Liver (tissue), 9 donors: ENCODE measurements around the gene SOBP. TPM values are rescaled to one million over a fixed set of nuclear protein-coding genes. Genes with fewer than 3 reads are reported as not detected.

Source experiments
- DNase-seq: peaks from one replicate; pipeline ENCODE4 v3.0.0-alpha.2; 2017; ENCODE audit warnings: low spot score
- H3K27ac ChIP-seq, 2 donors: one replicate each; pipeline ENCODE4 v1.7.0; 2013; ENCODE audit warnings: inconsistent platforms in 2 of 2, low read length in 2 of 2, control low read depth in 1 of 2, low read depth in 1 of 2, mild to moderate bottlenecking in 1 of 2
- H3K27me3 ChIP-seq, 4 donors: one replicate each; pipeline versions ENCODE4 v1.6.1 to v1.7.0; 2013; ENCODE audit warnings: low read length in 3 of 4, inconsistent platforms in 1 of 4, mild to moderate bottlenecking in 1 of 4, moderate library complexity in 1 of 4; ENCODE audit not compliant: control insufficient read depth in 4 of 4, insufficient read depth in 4 of 4
- H3K36me3 ChIP-seq, 4 donors: one replicate each; pipeline versions ENCODE4 v1.6.1 to v1.7.0; 2013; ENCODE audit warnings: low read length in 3 of 4, mild to moderate bottlenecking in 3 of 4, low read depth in 1 of 4, moderate library complexity in 1 of 4; ENCODE audit not compliant: control insufficient read depth in 4 of 4, insufficient read depth in 3 of 4
- H3K4me1 ChIP-seq, 4 donors: one replicate each; pipeline versions ENCODE4 v1.6.1 to v1.7.0; 2013; ENCODE audit warnings: low read length in 3 of 4, mild to moderate bottlenecking in 3 of 4, moderate library complexity in 1 of 4; ENCODE audit not compliant: control insufficient read depth in 4 of 4, insufficient read depth in 4 of 4
- H3K4me3 ChIP-seq, 3 donors: one replicate each; pipeline versions ENCODE4 v1.6.1 to v1.7.0; 2013; ENCODE audit warnings: low read length in 3 of 3, control low read depth in 1 of 3, low read depth in 1 of 3, mild to moderate bottlenecking in 1 of 3
- H3K9ac ChIP-seq, 2 donors: one replicate each; pipeline ENCODE4 v1.7.0; 2013; ENCODE audit warnings: low read length in 2 of 2, mild to moderate bottlenecking in 2 of 2, moderate library complexity in 2 of 2, control low read depth in 1 of 2, low read depth in 1 of 2
- H3K9me3 ChIP-seq, 4 donors: one replicate each; pipeline versions ENCODE4 v1.6.1 to v1.7.0; 2013; ENCODE audit warnings: low read length in 3 of 4; ENCODE audit not compliant: control insufficient read depth in 4 of 4
- CTCF ChIP-seq: fragments of 150-350 bp; IDR thresholded peaks from 2 replicates; pipeline ENCODE4 v1.5.1; 2017; ENCODE audit warnings: improper control_type of control experiment, low read depth, low read length; ENCODE audit not compliant: missing input control
- EGR1 ChIP-seq, 2 donors: IDR thresholded peaks; 2 replicates each; pipeline ENCODE4 v1.6.1; 2016 to 2018; ENCODE audit warnings: antibody characterized with exemption in 2 of 2, low read depth in 2 of 2
- FOXA1 ChIP-seq: IDR thresholded peaks from 2 replicates; pipeline ENCODE4 v1.6.1; 2016; ENCODE audit warnings: antibody characterized with exemption
- FOXA2 ChIP-seq: IDR thresholded peaks from 2 replicates; pipeline ENCODE4 v1.6.1; 2016; ENCODE audit warnings: antibody characterized with exemption
- GABPA ChIP-seq, 2 donors: IDR thresholded peaks in 1 of 2; conservative IDR thresholded peaks in 1 of 2; 2 replicates each; pipeline ENCODE4 v1.6.1; 2016; ENCODE audit warnings: antibody characterized with exemption in 2 of 2, mild to moderate bottlenecking in 1 of 2, moderate library complexity in 1 of 2
- HNF4A ChIP-seq, 2 donors: conservative IDR thresholded peaks; 2 replicates each; pipeline ENCODE4 v1.6.1; 2016; ENCODE audit warnings: antibody characterized with exemption in 2 of 2, mild to moderate bottlenecking in 2 of 2
- HNF4G ChIP-seq: IDR thresholded peaks from 2 replicates; pipeline ENCODE4 v1.6.1; 2016; ENCODE audit warnings: antibody characterized with exemption
- JUND ChIP-seq, 2 donors: IDR thresholded peaks; 2 replicates each; pipeline ENCODE4 v1.6.1; 2016; ENCODE audit warnings: antibody characterized with exemption in 2 of 2
- RAD21 ChIP-seq, 2 donors: IDR thresholded peaks; 2 replicates each; pipeline ENCODE4 v1.6.1; 2016; ENCODE audit warnings: antibody characterized with exemption in 2 of 2, mild to moderate bottlenecking in 2 of 2
- REST ChIP-seq: IDR thresholded peaks from 2 replicates; pipeline ENCODE4 v1.6.1; 2016; ENCODE audit warnings: antibody characterized with exemption, mild to moderate bottlenecking
- RXRA ChIP-seq, 2 donors: IDR thresholded peaks; 2 replicates each; pipeline ENCODE4 v1.6.1; 2017 to 2018; ENCODE audit warnings: antibody characterized with exemption in 2 of 2, mild to moderate bottlenecking in 1 of 2
- SP1 ChIP-seq: IDR thresholded peaks from 2 replicates; pipeline ENCODE4 v1.6.1; 2018; ENCODE audit warnings: antibody characterized with exemption, mild to moderate bottlenecking
- TAF1 ChIP-seq: conservative IDR thresholded peaks from 2 replicates; pipeline ENCODE4 v1.6.1; 2016; ENCODE audit warnings: antibody characterized with exemption, mild to moderate bottlenecking
- YY1 ChIP-seq: IDR thresholded peaks from 2 replicates; pipeline ENCODE4 v1.6.1; 2016; ENCODE audit warnings: antibody characterized with exemption, mild to moderate bottlenecking
- WGBS: extraction: QIAGEN DNeasy Blood & Tissue Kit; methylation state at CpG from one replicate; pipeline ENCODE4 v1.1.7; 2013; 5-methylcytosine and 5-hydroxymethylcytosine counted together
- polyA plus RNA-seq, 2 donors: library from polyadenylated mRNA; stranded (reverse) in 1 of 2; unstranded in 1 of 2; fragments of 200-250 nt in 1 of 2; fragments of >200 nt in 1 of 2; fragmentation: Nextera tagmentation in 1 of 2; extraction: Ambion mirVana in 1 of 2; gene quantifications; one replicate each; pipeline versions ENCODE4 v1.2.1 to v1.2.3, GENCODE V29; 2013 to 2015
- total RNA-seq, 2 donors: library from RNA; depleted of rRNA; stranded (reverse); fragments of >200 nt; gene quantifications; one replicate each; pipeline ENCODE4 v1.2.3, GENCODE V29; 2014
- TF ChIP-seq, protein P1 (sequence below): IDR thresholded peaks from 2 replicates; pipeline ENCODE4 v1.6.1; 2016; ENCODE audit warnings: antibody characterized with exemption
- TF ChIP-seq, protein P2 (sequence below): IDR thresholded peaks from 2 replicates; pipeline ENCODE4 v1.6.1; 2016; ENCODE audit warnings: antibody characterized with exemption
- donor health status: healthy.
- donor health status: healthy.
- donor health status: healthy.
- donor health status: healthy.
- donor health status: healthy.

The SOBP gene
- total and polyA plus RNA-seq, 4 donors: 0.99 to 5.4 (median 1.9) TPM

- H3K4me3 ChIP-seq: no peak overlapping the region
- H3K4me1 ChIP-seq: peaks cover 0 to 7% (median 6%) of the 10 kb centered on the region in 4 donors
- no peak for TF ChIP-seq YY1
- TF ChIP-seq, protein P1, sequence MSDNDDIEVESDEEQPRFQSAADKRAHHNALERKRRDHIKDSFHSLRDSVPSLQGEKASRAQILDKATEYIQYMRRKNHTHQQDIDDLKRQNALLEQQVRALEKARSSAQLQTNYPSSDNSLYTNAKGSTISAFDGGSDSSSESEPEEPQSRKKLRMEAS: no peak
- no peak for TF ChIP-seq RAD21 (IDR thresholded peaks at IDR 0.05)
- TF ChIP-seq, protein P2, sequence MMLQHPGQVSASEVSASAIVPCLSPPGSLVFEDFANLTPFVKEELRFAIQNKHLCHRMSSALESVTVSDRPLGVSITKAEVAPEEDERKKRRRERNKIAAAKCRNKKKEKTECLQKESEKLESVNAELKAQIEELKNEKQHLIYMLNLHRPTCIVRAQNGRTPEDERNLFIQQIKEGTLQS: no peak
- no peak for TF ChIP-seq TAF1
- TF ChIP-seq JUND (IDR thresholded peaks at IDR 0.05): no peak
- no peak for TF ChIP-seq HNF4G
- TF ChIP-seq EGR1 (IDR thresholded peaks at IDR 0.05; ENCODE audit: low read depth in 2 of 2): no peak
- TF ChIP-seq GABPA (IDR thresholded peaks at IDR 0.05 in 1 of 2, conservative IDR thresholded peaks at IDR 0.05 in 1 of 2): no peak
- TF ChIP-seq FOXA1: no peak
- no peak for TF ChIP-seq FOXA2
- no peak for TF ChIP-seq REST
- no peak for TF ChIP-seq CTCF
- H3K9me3 ChIP-seq: no peaks in the 10 kb centered on the region
- H3K27me3 ChIP-seq: no peaks in the 10 kb centered on the region
- no peak for DNase-seq
- no peak overlapping the region for H3K27ac ChIP-seq
- WGBS: 94% methylated on average over 1 of the region's 1 CpG
- no peak overlapping the region for H3K9ac ChIP-seq
- no peaks in the 10 kb centered on the region for H3K36me3 ChIP-seq
These were observed 7.2 kb downstream of the SOBP start for GRCh38 chr6:107496892-107497684.

- H3K9ac ChIP-seq: no peak overlapping the region
- H3K4me3 ChIP-seq: no peak overlapping the region
- no peak overlapping the region for H3K27ac ChIP-seq
- H3K27me3 ChIP-seq: no peaks in the 10 kb centered on the region
- no peaks in the 10 kb centered on the region for H3K9me3 ChIP-seq
- no peak for DNase-seq
- 77% methylated on average over 4 of the region's 4 CpGs for WGBS
- no peaks in the 10 kb centered on the region for H3K36me3 ChIP-seq
- no peaks in the 10 kb centered on the region for H3K4me1 ChIP-seq
- no peak for TF ChIP-seq EGR1 (IDR thresholded peaks at IDR 0.05; ENCODE audit: low read depth in 2 of 2)
- no peak for TF ChIP-seq REST
- no peak for TF ChIP-seq HNF4A (conservative IDR thresholded peaks at IDR 0.05)
- no peak for TF ChIP-seq SP1
- TF ChIP-seq, protein P2: no peak
- no peak for TF ChIP-seq RXRA (IDR thresholded peaks at IDR 0.05)
- TF ChIP-seq CTCF: no peak
- TF ChIP-seq JUND (IDR thresholded peaks at IDR 0.05): no peak
These were observed 14.5 kb downstream of the SOBP start for GRCh38 chr6:107504270-107505026.
